NOMO-1 treated with DMSO at 0.1 percent for 48 hours (cell line): ENCODE data around the gene RETREG1.
"Not testable (repeated sequence)": the region's sequence is repeated elsewhere in the genome, so short reads cannot be mapped to it uniquely, and the experiment has no call there.

ENCODE experiments used
- DNase-seq: peaks from one replicate; lab custom pipeline; 2025; ENCODE audit not compliant: unreplicated experiment; lab: John Stamatoyannopoulos, UW

RETREG1 gene

DNA sequence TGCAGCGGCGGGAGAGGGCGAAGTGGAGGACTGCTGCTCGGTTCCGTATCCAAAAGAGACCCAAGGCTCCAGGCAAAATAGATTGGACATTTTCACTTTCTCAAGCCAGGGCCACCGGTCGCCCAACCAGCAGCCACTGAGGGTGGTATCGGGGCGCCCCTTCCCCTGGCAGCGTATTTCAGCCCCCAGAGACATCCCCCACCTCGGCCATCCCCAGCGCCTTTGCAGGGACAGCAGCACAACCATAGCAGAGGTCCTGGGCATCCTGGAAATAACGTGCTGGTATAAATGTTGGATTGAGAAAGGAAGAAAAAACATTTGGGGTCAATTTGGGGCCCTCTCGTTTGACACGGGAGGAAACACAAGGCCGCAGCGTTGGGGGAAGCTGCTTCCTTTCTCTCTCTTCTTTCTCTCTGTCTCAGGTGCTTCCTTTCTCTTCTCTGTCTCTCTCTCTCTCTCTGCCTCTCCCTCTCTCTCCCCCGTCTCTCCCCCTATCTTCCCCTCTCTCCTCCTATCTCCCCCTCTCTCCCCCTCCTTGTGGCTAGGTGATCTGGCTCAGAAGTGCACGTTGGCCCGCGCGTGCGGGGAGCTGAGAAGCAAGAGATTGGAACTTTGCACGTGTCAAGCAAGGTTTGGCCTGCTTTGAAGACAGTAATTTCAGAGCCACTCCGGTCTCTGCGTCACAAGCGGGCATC lies 624 bp upstream of the RETREG1 start:
- DNase-seq, result peak; percentile 18

DNA sequence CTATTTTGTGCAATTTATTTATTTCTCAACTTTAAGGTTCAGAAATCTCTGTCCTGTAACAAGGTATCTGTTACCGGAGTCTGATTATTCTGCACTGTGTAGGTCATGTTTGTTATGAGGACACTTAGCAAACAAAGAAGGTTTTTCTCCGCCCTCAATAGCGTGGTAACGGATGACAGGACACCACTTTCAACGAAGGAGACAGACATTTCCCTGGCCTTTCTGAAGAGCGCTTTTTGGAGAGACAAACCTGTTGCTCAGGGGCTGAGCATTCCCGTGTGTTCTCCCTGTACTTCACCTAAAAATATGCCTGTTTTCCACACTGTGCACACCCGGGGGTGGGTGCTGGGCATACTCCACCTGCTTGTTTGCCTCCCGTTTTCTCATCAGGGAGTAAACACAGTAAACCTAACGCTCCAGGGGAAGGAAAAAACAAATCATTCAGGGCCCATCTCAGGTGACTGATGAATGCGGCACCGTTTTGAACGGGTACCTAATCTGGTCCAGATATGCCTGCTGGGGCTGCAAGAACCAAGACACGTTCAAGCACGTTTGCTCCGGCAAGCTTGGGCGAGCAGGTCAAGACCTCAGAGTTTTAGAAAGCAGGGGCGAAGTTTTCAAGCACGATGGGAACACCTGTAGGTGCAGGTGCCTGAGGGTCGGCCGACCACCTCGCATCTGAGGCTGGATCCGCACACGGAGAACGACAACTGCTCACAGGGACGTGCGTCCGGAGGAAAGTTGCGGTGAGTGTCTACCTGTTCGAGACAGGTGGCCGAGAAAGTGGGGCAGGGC lies 859 bp downstream of the RETREG1 start:
- no peak for DNase-seq

DNA sequence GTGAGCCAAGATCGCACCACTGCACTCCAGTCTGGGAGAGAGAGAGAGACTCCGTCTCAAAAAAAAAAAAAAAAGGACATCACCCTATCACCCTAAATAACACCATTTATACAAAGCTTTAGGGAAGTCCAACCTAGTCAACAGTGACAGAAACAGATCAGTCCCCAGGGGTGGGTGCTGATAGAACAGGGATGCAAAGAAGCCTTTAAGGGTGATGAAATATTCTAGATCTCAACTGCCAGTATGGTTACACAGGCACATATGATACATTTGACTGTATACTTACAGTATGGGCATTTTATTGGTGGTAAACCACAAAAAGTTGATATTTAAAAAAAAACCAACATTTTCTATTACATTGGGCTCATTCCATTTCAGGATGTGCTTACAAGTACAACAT lies 4.8 kb downstream of the RETREG1 start:
- DNase-seq, result peak; percentile 17

DNA sequence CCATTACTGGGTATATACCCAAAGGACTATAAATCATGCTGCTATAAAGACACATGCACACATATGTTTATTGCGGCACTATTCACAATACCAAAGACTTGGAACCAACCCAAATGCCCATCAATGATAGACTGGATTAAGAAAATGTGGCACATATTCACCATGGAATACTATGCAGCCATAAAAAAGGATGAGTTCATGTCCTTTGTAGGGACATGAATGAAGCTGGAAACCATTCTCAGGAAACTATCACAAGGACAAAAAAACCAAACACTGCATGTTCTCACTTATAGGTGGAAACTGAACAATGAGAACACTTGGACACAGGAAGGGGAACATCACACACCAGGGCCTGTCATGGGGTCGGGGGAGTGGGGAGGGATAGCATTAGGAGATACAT lies 5.9 kb downstream of the RETREG1 start:
- DNase-seq, result not testable (repeated sequence)

DNA sequence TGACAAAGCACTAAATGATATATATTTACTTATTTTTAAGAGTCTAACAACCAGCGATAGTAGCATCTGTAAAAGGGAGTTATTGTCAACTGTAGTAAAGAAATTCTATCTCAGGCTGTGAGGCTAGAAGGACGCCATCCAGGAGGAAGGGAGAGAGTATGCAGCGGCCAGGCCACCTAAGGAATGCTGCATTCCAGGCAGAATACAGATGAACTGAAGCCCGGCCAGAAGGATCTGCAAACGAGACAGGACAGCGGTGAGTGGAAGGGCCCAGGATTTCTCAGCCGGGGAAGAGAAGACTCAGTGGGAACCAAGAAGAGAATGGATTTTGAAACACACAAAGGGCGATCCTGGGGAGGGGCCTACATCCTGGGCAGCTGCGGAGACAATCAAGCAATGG lies 7.4 kb downstream of the RETREG1 start:
- DNase-seq, result no peak

DNA sequence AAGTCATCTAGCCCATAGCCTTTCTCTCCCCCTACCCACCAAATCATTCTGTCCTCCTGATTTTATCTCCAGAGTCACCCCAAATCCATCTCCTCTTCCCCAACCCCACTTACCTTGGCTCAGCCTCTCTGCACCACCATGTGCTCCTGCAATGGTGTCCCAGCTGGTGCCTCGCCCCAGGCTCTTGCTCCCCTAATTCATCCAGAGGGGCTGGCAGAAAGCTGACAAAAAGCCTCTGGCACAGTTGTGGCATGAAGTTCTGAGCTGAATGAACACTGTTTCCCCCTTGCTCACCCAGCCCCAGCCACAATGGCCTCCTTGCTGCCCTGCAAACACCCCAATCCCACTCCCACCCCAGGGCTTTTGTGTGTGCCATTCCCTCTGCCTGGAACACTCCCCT lies 10.2 kb downstream of the RETREG1 start:
- DNase-seq, result no peak

DNA sequence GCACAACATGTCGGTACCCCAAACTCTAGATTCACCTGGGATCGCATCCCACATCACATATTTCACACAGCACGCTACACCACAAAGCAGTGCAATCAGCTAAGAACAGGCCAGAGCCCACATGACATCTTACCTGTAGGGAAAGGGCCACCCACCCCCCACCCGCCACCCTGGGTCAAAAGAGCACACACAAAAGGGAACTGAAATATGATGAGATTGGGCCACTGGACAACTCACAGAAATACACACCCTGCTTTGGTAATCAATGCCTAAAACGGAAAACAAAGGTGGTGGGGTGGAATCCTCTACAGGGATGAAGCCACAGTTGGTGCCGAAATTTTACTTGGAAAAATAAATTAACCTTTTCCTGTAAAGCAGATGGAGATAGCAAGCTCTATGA lies 13.1 kb downstream of the RETREG1 start:
- no peak for DNase-seq

DNA sequence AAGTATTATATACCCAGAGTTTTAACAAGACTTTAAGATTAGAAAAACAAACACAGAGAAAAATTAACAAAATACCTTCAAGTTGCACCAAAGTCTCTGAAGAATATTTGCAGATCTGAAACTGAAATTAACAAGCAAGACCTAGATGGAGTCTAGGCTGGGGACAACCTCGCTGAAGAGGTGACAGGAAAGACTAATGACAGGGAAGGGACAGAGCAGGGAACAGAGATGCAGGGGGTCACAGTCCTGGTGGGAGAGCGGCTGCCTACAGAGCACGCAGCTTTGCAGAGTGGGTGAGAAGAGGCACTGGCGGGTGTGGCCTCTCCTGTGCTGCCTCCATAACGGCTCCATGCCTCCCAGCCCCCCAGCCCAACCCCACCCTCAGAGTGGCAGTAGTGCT lies 13.5 kb downstream of the RETREG1 start:
- DNase-seq, result peak; percentile 16

DNA sequence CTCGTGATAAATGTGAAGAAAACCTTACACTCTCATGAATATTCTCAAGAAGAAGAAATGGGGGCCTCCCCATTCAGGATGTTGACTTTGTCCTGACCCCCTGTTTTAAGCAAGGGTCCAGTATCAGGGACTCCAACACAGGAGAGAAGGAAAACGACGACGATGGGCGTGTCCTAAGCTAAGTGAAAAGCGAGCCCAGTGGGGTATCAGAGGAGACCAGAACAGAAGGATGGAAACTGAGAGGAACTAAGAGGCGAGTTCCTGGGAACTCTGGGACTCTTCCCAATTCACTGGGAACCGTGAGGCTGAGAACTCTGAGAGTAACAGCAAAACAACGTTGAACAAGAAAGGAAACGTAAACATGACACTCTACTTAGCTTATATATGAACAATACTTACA lies 14.6 kb downstream of the RETREG1 start:
- DNase-seq, result no peak

DNA sequence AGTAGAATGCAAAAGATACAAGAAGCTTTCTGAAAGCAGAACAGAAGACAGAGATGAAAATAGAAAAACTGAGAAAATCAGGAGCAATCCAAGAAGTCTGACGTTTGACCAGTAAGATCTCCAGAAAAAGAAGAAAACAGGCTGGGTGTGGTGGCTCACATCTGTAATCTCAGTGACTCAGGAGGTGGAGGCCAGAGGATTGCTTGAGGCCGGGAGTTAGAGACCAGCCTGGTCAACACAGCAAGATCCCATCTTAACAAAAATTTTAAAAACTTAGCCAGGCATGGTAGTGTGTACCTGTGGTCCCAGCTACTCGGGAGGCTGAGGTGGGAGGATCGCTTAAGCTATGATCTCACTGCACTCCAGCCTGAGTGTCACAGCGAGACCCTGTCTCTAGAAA lies 15.9 kb downstream of the RETREG1 start:
- DNase-seq, result no peak

DNA sequence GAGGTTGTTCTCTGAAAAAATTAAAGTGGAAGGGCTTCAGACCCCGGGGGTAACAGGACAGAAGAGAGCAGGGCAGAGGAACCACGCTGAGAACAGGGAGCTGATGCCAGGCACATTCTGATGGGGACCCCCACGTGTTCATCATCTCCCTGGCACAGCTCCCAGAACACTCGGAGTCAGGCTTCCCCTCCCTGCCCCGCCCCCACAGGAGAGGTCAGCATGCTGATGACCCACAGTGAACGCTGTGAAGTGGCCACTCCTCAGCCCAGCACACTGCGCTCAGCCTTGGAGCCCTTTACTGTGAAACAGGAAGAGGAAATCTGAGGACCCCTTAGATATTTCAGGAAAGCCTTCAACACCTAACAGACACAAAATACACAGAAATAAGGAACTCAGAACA lies 16.4 kb downstream of the RETREG1 start:
- DNase-seq, result peak; percentile 32

DNA sequence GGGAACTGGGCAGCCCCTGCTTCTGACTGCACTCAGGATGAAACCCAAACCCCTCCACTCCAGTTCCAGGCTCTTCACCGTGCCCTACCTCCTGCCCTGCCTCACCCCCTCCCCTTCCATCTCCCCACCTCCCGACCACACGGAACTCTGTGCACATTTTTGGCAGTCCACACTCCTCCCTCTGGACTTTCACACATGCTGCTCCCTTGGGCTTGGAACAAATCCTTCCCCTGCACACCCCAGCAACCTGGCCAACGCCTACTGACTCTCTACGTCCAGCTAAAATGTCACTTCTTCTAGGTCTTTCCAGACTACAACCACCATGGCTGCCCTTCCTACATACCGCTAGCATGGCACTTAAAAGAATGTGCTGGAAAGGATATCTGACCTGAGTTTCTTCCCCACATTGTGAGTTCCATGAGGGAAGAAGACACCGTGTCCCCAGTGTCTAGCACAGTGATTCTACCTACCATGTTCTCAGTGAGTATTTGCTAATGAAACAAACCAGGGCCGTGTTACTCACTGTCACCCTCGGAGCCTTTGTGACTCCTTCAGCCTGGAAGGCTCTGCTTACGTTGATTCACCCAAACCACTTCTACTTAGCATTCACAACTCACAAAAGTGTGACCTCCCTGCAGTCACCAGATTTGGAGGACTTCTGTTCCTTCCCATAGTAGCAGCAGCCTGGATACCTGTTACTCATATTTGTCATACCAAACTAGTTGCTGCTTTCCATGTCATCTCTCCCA lies 18.7 kb downstream of the RETREG1 start:
- DNase-seq, result no peak

DNA sequence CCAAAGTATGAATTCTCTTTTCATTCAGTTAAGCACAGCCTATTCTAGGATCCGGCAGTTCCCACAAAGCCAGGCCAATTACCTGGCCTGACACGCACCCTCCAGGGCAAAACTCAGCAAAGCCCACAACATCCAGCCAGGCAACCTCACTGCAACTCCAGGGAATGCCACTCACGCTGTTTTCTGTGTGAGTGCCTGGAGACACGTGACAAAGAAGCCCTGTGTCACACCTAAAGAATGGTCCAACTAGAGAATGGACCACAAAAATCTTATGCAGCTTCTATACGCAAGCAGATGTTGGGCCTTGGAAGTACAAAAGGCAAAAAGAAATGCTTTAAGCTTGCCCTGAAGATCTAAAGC lies 20.2 kb downstream of the RETREG1 start:
- DNase-seq, result no peak

DNA sequence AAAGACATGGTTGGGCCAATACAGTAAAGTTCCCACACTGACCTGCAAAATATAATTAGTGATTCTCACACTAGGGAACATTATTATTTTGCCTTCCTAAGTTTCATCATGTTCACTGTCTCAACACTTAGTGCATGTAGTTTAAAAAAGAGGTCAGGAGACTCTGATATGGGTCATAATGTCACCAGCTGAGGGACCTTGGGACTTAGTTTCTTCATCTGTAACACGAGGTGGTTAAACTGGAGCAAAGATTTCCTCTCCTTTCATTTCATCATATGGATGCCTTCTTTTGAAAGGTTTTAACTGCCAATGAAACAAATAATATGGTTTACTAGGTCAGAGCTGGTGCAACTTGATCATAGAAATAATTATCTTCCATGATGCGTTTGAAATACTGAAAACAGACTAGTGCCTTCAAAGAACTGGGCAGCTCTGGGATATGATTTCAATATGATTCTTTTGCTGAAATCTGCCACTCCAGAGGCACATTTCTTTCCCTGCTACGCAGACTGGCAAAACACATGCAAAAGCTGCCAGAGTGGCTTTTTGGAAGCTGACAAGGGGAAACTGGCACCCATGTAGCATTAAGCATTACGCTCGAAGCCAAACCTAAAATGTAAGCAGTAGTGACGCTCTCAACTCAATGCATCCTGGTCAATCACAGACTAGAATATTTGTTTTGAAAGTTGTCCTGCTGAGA lies 20.8 kb downstream of the RETREG1 start:
- no peak for DNase-seq

DNA sequence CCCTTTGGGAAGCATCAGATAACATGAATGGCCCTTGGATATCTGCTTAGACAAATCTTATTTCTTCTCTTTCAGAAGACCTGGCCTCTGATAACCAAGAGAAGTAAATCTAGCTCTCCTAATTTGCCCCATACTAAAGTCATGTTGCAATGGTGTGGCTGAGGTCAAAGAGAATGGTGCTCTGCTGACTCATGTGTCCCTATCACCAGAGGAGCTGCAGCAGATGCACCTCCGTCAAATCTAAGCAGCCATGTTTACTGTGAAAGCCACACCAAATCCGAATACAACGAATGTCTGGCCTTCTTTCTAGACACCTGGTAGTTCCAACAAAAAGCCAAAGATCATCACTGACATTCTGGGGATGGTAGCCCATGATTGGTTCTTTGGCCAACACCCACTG lies 23.2 kb downstream of the RETREG1 start:
- peak; percentile 56 for DNase-seq

DNA sequence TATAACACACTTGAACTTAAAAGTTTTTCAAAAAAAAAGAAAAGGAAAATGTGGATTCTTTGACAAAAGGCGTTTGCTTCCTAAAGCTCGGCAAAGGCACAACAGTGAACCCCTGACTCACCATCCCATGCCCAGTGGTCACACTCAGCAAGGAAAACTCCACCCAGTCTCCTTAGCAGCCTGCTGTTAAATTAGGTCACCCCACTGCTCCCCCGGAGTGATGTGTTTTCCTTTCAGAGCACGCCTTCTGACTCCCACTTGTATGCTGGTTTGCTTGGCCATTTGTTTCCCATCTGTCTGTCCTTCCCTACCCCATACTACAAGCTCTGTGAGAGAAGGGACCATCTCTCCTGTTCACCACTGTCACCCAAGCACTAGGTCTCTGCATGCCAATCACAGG lies 23.8 kb downstream of the RETREG1 start:
- no peak for DNase-seq

DNA sequence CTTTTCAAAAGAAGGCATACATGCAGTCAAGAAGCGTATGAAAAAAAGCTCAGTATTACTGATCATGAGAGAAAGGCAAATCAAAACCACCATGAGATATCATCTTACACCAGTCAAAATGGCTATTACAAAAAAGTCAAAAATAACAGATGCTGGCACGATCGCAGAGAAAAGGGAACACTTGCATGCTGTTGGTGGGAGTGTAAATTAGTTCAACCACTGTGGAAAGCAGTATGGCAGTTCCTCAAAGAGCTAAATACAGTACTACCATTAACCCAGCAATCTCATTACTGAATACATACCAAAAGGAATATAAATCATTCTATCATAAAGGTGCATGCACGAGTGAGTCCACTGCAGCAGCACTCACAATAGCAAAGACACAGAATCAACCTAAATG lies 24.5 kb downstream of the RETREG1 start:
- no peak for DNase-seq

DNA sequence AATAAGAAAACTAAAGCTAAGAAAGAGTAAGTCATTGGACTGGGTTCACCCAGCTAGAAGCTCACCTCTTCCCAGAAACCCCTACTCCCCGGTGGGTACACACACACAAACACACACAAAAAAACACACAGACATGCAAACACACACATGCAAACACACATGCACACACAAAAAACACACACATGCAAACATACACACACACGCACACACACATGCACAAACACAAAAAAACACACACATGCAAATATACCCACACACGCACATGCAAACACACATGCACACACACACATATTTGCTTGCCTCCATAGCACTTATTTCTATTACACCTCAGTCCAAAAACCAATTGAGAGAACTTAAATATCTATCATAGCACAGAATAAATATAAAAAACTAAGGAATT lies 26.1 kb downstream of the RETREG1 start:
- no peak for DNase-seq

DNA sequence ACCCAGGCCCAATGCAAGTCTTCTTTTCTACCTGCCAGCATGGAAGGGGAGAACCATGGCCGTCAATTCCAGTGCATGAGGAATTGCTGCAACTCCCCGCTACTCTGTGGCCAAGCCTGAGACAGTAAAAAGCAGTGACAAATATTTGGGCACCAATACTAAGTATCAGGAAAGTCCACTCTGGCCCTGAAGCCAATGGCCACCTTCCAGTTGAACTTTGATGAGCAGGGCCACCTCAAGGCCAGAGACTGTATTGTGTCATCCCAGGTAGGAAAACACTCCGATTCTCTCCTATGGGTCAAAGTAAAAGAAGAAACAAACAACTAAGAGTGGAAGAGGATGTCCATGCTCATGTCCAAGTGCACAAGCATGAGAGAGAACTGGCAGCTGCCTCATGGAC lies 27.1 kb downstream of the RETREG1 start:
- no peak for DNase-seq

DNA sequence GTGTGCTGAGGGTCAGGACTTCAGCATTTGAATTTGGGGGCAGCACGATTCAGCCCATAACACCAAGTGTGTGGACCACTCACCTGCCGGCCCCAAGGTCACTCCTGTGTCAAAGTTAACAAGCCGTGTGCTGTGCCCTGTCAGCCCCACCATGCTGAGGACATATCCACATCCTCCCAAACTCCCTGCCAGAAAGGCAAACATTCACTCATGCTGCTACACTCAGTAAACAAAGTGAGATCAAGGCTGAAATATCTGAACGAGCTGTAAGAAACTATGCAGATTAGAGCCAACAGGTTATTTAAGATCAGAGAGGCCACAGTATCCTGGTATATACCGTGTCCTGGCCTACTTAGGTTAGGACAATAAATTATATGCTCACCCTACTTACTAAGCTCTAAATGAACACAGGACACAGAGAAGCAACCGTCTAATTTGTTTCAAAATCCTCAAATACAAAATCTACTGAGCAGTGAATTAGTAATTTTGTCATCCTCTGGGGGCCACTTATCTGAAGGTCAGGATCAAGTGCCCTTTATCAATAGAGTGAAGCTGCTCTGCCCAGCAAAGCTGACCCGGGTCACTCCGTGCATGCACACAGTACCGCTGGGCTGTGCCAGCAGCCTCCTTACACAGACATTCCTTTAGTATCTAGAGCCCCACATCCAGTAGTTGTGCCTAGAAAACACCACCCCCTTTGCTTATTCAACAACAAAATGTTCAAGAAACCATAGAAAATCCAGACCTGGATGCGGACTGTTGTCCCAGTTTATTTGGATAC lies 28.2 kb downstream of the RETREG1 start:
- DNase-seq, result no peak

DNA sequence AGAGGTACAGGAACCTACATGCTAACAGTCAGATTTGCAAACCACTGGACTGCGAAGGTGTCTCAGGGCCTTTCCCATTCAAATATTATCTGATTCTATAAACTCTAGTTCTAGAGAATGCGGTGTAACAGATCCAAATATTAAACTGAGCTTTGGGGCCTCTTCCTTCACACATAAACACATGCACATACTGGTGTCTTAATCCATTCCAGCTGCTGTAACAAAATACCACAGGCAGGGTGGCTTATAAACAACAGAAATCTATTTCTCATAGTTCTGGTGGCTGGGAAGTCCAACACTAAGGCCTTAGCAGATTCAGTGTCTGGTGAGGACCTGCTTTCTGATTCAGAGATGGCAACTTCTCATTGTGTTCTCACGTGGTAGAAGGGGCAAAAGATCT lies 30.2 kb downstream of the RETREG1 start:
- no peak for DNase-seq
